ENCODE data around the gene RAB29.
"Not testable (repeated sequence)": the region's sequence is repeated elsewhere in the genome, so short reads cannot be mapped to it uniquely, and the experiment has no call there.

RAB29 gene

GRCh38 chr1:205775015-205775716, at the start of gene RAB29:
Gene RAB29, minus strand, starts transcription at chr1:205775482. Its CDS starts 526 bp downstream, at chr1:205774956.
- peak; percentile 83 for DNase-seq
- in situ Hi-C loops (cut with MboI; ENCODE audit: low pct_unique_long_range_greater_than_20kb, low sequenced_read_pairs), result loop anchor here (25.0 kb wide), 2 partner anchors 187 to 362 kb away; no protein-coding TSS in a partner anchor

- DNase-seq, result peak; percentile 17
- in situ Hi-C loops (cut with MboI; ENCODE audit: low pct_unique_long_range_greater_than_20kb, low sequenced_read_pairs), result no loop called here
These were observed 48.9 kb upstream of the RAB29 start for GRCh38 chr1:205824180-205824579.

GRCh38 chr1:205823260-205823659, 48.0 kb upstream of the RAB29 start:
- DNase-seq; in situ Hi-C loops (cut with MboI; ENCODE audit: low pct_unique_long_range_greater_than_20kb, low sequenced_read_pairs): not testable (repeated sequence)

GRCh38 chr1:205822397-205822796, 47.1 kb upstream of the RAB29 start:
- in situ Hi-C loops (cut with MboI; ENCODE audit: low pct_unique_long_range_greater_than_20kb, low sequenced_read_pairs), result no loop called here
- no peak for DNase-seq

- DNase-seq, result no peak
- in situ Hi-C loops (cut with MboI; ENCODE audit: low pct_unique_long_range_greater_than_20kb, low sequenced_read_pairs), result no loop called here
These were observed 42.7 kb upstream of the RAB29 start for GRCh38 chr1:205817988-205818387.

- in situ Hi-C loops (cut with MboI; ENCODE audit: low pct_unique_long_range_greater_than_20kb, low sequenced_read_pairs), result no loop called here
- DNase-seq, result no peak
These were observed 42.1 kb upstream of the RAB29 start for GRCh38 chr1:205817364-205817763.

GRCh38 chr1:205813755-205814058, 38.4 kb upstream of the RAB29 start:
- DNase-seq, result no peak
- in situ Hi-C loops (cut with MboI; ENCODE audit: low pct_unique_long_range_greater_than_20kb, low sequenced_read_pairs), result no loop called here

- DNase-seq, result peak; percentile 96
- in situ Hi-C loops (cut with MboI; ENCODE audit: low pct_unique_long_range_greater_than_20kb, low sequenced_read_pairs), result no loop called here
These were observed 37.8 kb upstream of the RAB29 start, which contains the start of gene SLC41A1 for GRCh38 chr1:205812878-205813754. Gene SLC41A1, minus strand, starts transcription at chr1:205813198. Its CDS starts 2,757 bp downstream, at chr1:205810441.

- in situ Hi-C loops (cut with MboI; ENCODE audit: low pct_unique_long_range_greater_than_20kb, low sequenced_read_pairs), result no loop called here
- DNase-seq, result peak; percentile 38
These were observed 37.1 kb upstream of the RAB29 start for GRCh38 chr1:205812271-205812877.

GRCh38 chr1:205811660-205812059, 36.4 kb upstream of the RAB29 start:
- no peak for DNase-seq
- in situ Hi-C loops (cut with MboI; ENCODE audit: low pct_unique_long_range_greater_than_20kb, low sequenced_read_pairs), result no loop called here

- in situ Hi-C loops (cut with MboI; ENCODE audit: low pct_unique_long_range_greater_than_20kb, low sequenced_read_pairs), result no loop called here
- DNase-seq, result peak; percentile 34
These were observed 35.3 kb upstream of the RAB29 start for GRCh38 chr1:205810448-205811157.

- in situ Hi-C loops (cut with MboI; ENCODE audit: low pct_unique_long_range_greater_than_20kb, low sequenced_read_pairs), result no loop called here
- DNase-seq, result no peak
These were observed 34.7 kb upstream of the RAB29 start for GRCh38 chr1:205809942-205810345.

GRCh38 chr1:205809469-205809868, 34.2 kb upstream of the RAB29 start:
- in situ Hi-C loops (cut with MboI; ENCODE audit: low pct_unique_long_range_greater_than_20kb, low sequenced_read_pairs), result no loop called here
- DNase-seq, result no peak

- peak; percentile 12 for DNase-seq
- in situ Hi-C loops (cut with MboI; ENCODE audit: low pct_unique_long_range_greater_than_20kb, low sequenced_read_pairs), result no loop called here
These were observed 29.9 kb upstream of the RAB29 start for GRCh38 chr1:205805082-205805711.

GRCh38 chr1:205804605-205805004, 29.3 kb upstream of the RAB29 start:
- no peak for DNase-seq
- in situ Hi-C loops (cut with MboI; ENCODE audit: low pct_unique_long_range_greater_than_20kb, low sequenced_read_pairs), result no loop called here

- in situ Hi-C loops (cut with MboI; ENCODE audit: low pct_unique_long_range_greater_than_20kb, low sequenced_read_pairs), result no loop called here
These were observed 28.7 kb upstream of the RAB29 start for GRCh38 chr1:205803986-205804385.

GRCh38 chr1:205802060-205802459, 26.8 kb upstream of the RAB29 start:
- no peak for DNase-seq
- in situ Hi-C loops (cut with MboI; ENCODE audit: low pct_unique_long_range_greater_than_20kb, low sequenced_read_pairs), result no loop called here

More at GRCh38 chr1:205803986-205804385, 28.7 kb upstream of the RAB29 start:
- no peak for DNase-seq

GRCh38 chr1:205800981-205801703, 25.9 kb upstream of the RAB29 start:
- in situ Hi-C loops (cut with MboI; ENCODE audit: low pct_unique_long_range_greater_than_20kb, low sequenced_read_pairs), result no loop called here
- DNase-seq, result no peak
